HUES6 (cell line): ENCODE measurements around the gene PER2.
A peak's percentile ranks its signal among the peaks of the same experiment; 100 is the strongest.

Source experiments
- H3K27ac ChIP-seq: 2 replicates; pipeline ENCODE4 v1.7.0; 2013; ENCODE audit warnings: low read depth, mild to moderate bottlenecking, low read length, inconsistent platforms
- H3K27me3 ChIP-seq: 2 replicates; pipeline ENCODE4 v1.6.1; 2013; ENCODE audit warnings: low read length; ENCODE audit not compliant: control insufficient read depth, insufficient read depth
- H3K36me3 ChIP-seq: 2 replicates; pipeline ENCODE4 v1.6.1; 2013; ENCODE audit warnings: low read length; ENCODE audit not compliant: control insufficient read depth, insufficient read depth
- H3K4me1 ChIP-seq: 2 replicates; pipeline ENCODE4 v1.6.1; 2013; ENCODE audit warnings: low read length; ENCODE audit not compliant: control insufficient read depth, insufficient read depth
- H3K4me3 ChIP-seq: 2 replicates; pipeline ENCODE4 v1.5.1; 2013; ENCODE audit warnings: low read depth, low read length
- H3K9ac ChIP-seq: one replicate; pipeline ENCODE4 v1.6.1; 2013; ENCODE audit warnings: mild to moderate bottlenecking, low read length
- H3K9me3 ChIP-seq: 2 replicates; pipeline ENCODE4 v1.6.1; 2013; ENCODE audit warnings: low read depth, low read length; ENCODE audit not compliant: control insufficient read depth, insufficient read depth

The PER2 gene

DNA sequence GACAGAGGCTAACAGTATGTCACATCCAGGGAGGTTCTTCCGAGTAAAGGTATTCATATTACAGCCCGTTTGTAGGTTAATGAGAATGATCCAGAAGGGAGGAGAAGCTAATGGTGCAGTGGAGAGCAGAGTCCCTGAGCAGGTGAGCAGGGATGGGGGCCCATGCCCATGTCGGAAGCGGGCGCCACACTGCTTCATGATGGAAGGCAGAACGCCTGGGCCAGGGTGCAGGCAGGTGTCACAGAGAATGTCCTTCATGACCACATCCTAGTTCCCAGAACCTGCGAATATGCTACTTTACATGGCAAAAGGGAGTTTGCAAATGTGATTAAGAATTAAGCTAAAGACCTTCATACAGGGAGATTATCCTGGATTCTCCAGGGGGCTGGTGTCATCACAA, 52.6 kb downstream of the PER2 start:
- H3K9ac ChIP-seq: no peak overlapping the region
- no peak overlapping the region for H3K4me3 ChIP-seq
- H3K27me3 ChIP-seq: peaks cover 63% of the 10 kb centered on the region
- no peaks in the 10 kb centered on the region for H3K4me1 ChIP-seq
- no peak overlapping the region for H3K27ac ChIP-seq
- no peaks in the 10 kb centered on the region for H3K36me3 ChIP-seq
- H3K9me3 ChIP-seq: no peaks in the 10 kb centered on the region; the same call in 1 of the 2 replicates

DNA sequence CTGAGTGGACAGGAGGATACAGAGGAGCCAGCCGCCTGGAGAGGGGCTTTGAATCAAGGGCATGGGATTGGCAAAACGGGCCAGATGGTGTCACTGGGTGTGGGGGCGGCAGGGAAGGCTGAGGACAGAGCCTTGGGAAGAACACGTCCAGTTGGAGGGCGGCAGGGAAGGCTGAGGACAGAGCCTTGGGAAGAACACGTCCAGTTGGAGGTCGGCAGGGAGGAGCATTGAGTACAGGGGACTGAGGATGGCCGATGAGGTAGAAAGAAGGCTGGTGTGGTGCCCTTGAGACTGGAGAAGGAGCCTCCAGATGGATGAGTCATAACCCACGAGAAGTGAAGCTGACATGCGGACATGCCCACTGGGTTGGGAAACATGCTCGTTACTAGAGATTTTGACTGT, 53.1 kb downstream of the PER2 start:
- H3K27me3 ChIP-seq: peaks cover 68% of the 10 kb centered on the region
- no peaks in the 10 kb centered on the region; the same call in 1 of the 2 replicates for H3K9me3 ChIP-seq
- H3K9ac ChIP-seq: no peak overlapping the region
- no peak overlapping the region for H3K27ac ChIP-seq
- 0 out of 2 replicates have a peak, but pooled peaks cover 3% of the 10 kb centered on the region for H3K4me1 ChIP-seq
- H3K4me3 ChIP-seq: no peak overlapping the region
- H3K36me3 ChIP-seq: no peaks in the 10 kb centered on the region

DNA sequence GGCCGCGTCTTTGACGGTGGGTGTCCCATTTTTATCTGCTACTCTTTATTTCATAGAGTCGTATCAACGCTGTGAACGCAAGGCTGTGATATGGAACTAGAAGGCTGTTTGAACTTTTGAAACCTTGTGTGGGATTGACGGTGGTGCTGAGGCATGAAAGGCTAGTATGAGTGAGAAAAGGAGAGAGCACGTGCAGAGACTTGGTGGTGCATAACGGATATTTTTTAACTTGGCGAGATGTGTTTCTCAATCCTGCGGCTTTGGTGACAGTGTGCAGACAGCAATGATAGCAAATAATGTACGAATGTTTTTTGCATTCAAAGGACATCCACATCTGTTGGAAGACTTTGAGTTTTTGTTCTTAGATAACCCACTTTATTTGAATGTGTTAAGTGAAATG, 54.8 kb downstream of the PER2 start:
- no peak overlapping the region for H3K4me3 ChIP-seq
- no peaks in the 10 kb centered on the region; the same call in 1 of the 2 replicates for H3K9me3 ChIP-seq
- H3K9ac ChIP-seq: no peak overlapping the region
- H3K27ac ChIP-seq: no peak overlapping the region
- H3K4me1 ChIP-seq: 0 out of 2 replicates have a peak, but pooled peaks cover 3% of the 10 kb centered on the region
- H3K36me3 ChIP-seq: no peaks in the 10 kb centered on the region
- peaks cover 79% of the 10 kb centered on the region for H3K27me3 ChIP-seq

DNA sequence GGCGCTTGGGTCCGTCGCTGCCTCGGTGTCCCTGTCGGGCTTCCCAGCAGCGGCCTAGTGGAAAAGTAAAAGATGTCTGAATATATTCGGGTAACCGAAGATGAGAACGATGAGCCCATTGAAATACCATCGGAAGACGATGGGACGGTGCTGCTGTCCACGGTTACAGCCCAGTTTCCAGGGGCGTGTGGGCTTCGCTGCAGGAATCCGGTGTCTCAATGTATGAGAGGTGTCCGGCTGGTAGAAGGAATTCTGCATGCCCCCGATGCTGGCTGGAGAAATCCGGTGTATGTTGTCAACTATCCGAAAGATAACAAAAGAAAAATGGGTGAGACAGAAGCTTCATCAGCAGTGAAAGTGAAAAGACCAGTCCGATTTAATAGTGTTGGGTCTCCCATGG, 56.6 kb downstream of the PER2 start:
- H3K4me1 ChIP-seq: 0 out of 2 replicates have a peak, but pooled peaks cover 6% of the 10 kb centered on the region
- no peak overlapping the region for H3K27ac ChIP-seq
- peaks cover 66% of the 10 kb centered on the region for H3K27me3 ChIP-seq
- H3K9me3 ChIP-seq: no peaks in the 10 kb centered on the region; the same call in 1 of the 2 replicates
- no peaks in the 10 kb centered on the region for H3K36me3 ChIP-seq
- H3K9ac ChIP-seq: no peak overlapping the region
- peak overlapping the region; percentile 75; the same call in 1 of the 2 replicates for H3K4me3 ChIP-seq

DNA sequence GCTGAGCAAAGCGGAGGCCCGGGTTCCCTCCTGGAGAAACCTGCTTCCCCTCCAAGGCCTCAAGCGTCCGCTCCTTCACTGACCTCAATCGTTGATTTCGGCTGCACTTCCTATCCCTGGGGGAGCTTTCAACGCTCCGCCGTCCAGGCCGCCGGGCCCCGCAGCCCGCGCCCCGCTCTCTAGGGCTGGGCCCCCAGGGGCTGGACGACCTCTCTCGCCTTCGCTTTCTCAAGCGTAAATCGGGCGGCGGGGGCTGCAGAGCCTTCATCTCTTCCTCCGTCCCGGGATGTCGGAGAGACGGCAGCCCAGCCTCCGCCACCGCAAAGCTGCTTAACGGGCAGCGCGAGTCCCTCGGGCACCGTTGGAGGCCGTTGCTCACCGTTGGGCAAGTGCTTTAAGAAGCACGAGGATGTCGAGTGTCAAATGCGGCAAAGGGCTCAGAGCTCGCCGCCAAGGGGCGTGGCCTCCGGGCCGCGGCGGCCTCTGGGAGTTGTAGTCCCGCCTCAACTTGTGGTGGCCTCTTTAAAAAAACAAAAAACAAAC, 57.1 kb downstream of the PER2 start:
- H3K9me3 ChIP-seq: no peaks in the 10 kb centered on the region; the same call in 1 of the 2 replicates
- no peaks in the 10 kb centered on the region for H3K36me3 ChIP-seq
- H3K27me3 ChIP-seq: peaks cover 61% of the 10 kb centered on the region
- H3K4me3 ChIP-seq: peak overlapping the region; percentile 75
- H3K9ac ChIP-seq: peak overlapping the region; percentile 7
- 0 out of 2 replicates have a peak, but pooled peaks cover 6% of the 10 kb centered on the region for H3K4me1 ChIP-seq
- no peak overlapping the region for H3K27ac ChIP-seq

DNA sequence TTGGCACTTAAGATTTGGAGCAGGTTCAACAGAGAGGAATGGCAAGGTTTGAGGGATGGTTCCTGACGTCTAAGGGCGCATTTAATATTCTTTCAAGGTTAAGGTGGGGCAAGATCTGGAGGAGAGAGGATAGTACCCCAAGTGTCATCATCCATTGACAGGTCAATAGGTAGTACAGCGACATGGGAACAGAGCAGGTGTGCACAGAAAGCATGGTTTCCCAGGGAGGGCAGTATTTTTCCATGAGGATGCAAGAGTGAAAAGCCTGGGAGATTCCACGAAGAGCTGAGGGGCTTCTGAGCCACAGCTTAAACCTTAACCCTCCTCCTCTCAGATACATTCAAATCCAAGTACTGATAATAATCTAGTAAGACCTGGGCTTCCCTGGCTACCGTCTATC, 57.7 kb downstream of the PER2 start:
- no peaks in the 10 kb centered on the region for H3K9me3 ChIP-seq
- H3K4me1 ChIP-seq: 0 out of 2 replicates have a peak, but pooled peaks cover 6% of the 10 kb centered on the region
- H3K36me3 ChIP-seq: no peaks in the 10 kb centered on the region
- H3K4me3 ChIP-seq: peak overlapping the region; percentile 75
- H3K27me3 ChIP-seq: peaks cover 55% of the 10 kb centered on the region
- no peak overlapping the region for H3K9ac ChIP-seq
- H3K27ac ChIP-seq: no peak overlapping the region

DNA sequence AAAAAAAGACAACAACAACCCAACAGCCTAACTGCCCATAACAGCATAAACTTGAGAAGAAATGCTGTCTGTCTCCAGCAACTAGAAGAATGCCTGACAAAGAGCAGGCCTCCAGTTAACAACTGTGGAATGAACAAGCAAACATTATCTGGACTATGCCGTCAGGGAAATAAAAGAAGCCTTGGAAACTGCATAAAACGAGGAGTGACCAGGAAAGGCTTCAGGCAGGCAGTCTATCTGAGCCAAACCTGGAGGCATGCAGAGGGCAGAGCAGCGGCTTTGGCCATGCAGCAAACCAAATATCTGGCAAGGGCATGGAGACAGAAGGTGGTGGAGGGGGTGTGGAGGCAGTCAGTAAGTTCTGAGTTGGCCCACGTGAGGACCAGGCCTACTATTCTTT, 59.7 kb downstream of the PER2 start:
- H3K9ac ChIP-seq: no peak overlapping the region
- H3K27ac ChIP-seq: no peak overlapping the region
- H3K4me1 ChIP-seq: 0 out of 2 replicates have a peak, but pooled peaks cover 6% of the 10 kb centered on the region
- peaks cover 44% of the 10 kb centered on the region for H3K27me3 ChIP-seq
- H3K4me3 ChIP-seq: no peak overlapping the region
- H3K36me3 ChIP-seq: no peaks in the 10 kb centered on the region
- H3K9me3 ChIP-seq: no peaks in the 10 kb centered on the region

DNA sequence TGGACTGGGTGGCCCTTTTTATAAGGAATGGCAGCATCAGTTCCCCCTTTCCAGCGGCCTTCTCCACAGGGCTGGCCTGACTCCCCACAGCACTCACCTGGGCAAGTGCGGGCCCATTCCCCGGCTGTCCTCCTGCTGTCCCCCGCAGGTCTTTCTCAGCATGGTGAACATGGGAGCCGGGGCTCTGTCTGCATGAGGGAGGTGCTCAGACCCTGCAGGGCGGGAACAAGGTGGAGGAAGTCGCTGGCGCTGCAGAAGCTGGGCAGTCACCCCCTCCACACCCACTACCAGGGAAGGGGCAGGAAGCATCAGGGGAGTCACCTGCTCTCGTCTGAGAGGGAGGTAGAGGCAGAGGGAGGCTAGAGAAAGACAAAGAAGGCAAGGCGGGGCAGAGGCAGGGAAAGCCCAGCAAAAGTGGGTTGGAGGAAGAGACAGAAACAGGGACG, 60.8 kb downstream of the PER2 start:
- Histone ChIP-seq H3K27ac (no peak overlapping the region), H3K27me3 (peaks cover 44% of the 10 kb centered on the region), H3K9me3 (no peaks in the 10 kb centered on the region), H3K9ac (no peak overlapping the region), H3K4me1 (0 out of 2 replicates have a peak, but pooled peaks cover 6% of the 10 kb centered on the region), H3K36me3 (no peaks in the 10 kb centered on the region), H3K4me3 (no peak overlapping the region)

DNA sequence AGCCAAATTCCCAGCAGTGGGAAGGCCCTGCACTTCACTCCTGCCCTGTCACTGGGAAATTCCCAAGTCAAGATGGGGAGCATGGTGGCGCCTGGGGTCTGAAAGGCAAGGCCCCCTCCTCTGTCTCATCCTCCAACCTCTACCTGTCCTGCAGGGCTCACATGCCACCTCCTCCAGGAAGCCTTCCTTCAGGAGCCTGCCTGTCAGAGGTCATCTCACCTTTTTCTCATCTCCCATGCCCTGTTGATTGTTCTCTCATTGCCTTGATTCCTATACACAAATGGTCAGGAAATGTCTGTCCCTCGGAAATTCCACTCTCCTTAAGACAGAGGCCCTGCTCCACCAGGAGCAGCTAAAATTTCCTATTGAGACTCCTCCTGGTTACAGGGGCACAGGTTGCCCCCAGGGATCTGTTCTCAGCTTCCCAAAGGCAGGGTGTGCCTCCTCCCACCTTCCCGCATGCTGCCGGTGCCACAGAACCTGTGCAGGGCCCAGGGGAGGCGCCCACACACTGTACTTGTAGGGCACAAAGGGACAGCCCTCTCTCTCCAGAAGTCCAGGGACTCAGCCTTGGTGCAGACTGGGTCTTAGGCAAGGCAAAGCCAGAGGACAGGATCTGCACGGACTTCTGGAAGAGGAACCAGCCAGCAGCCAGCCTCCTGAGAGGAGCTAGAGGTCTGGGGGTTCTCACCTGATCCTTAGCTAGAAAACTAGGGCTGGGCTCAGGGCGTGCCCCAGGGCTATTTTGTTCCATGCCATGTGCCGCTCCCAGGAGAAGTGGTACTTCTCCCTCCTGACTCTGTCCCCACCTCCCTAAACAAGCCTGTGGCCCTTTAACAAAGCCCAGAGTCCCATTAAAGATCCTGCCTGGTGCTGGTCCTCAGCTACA, 61.5 kb downstream of the PER2 start:
- Histone ChIP-seq H3K9ac (no peak overlapping the region), H3K36me3 (no peaks in the 10 kb centered on the region), H3K27ac (no peak overlapping the region), H3K9me3 (no peaks in the 10 kb centered on the region), H3K4me3 (no peak overlapping the region), H3K27me3 (peaks cover 37% of the 10 kb centered on the region), H3K4me1 (0 out of 2 replicates have a peak, but pooled peaks cover 6% of the 10 kb centered on the region)

DNA sequence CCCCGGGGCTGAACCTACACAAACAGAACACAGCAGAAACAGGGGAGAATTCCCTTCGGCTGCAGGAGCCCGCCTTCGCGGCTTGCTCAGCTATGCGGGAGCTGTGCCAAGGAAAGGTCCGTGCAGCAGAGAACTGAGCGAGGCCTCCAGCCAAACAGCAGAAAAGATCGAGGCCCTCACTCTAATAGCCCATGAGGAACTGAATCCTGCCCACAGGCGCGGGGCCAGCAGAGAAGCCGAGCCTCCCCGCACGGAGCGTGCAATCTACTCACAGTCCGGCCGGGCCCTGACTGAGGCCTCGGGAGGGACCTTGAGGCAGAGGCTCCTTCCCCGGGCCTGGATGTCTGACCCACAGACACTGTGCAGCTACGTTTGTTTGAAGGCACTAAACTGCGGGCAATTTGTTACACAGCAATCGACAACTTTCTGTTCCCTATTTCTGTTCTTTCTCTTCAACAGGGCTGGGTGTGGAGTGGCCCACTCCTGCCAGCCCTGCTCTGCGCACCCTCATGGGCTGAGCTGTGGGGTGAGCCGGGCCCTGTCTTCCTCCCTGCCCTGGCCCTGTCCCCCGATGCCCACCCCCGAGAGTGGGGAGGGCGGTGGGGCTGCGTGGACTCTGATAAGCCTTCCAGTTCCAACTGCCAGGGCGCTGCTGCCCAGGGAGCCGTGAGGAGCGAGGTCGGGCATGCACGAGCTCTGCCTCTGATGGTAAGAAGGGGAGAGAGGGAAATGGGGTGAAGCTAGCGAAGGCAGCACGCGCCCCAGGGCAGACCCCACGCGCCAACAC, 62.3 kb downstream of the PER2 start:
- Histone ChIP-seq H3K4me1 (0 out of 2 replicates have a peak, but pooled peaks cover 6% of the 10 kb centered on the region), H3K36me3 (no peaks in the 10 kb centered on the region), H3K9ac (no peak overlapping the region), H3K4me3 (no peak overlapping the region), H3K27me3 (peaks cover 30% of the 10 kb centered on the region), H3K27ac (no peak overlapping the region), H3K9me3 (no peaks in the 10 kb centered on the region)
